K562 (cell line): Measurements from ENCODE around the gene PRDX3. TPM values are rescaled to one million over a fixed set of nuclear protein-coding genes. Genes with fewer than 3 reads are reported as not detected.

Experiments
- DPF2 ChIP-seq: fragments of 450-650 bp; IDR thresholded peaks from 2 replicates; pipeline ENCODE4 v1.6.1; 2016
- FOXJ3 ChIP-seq: sonication (generic); formaldehyde crosslinking; IDR thresholded peaks from 2 replicates; pipeline ENCODE4 v1.4.0; 2020; ENCODE audit warnings: mild to moderate bottlenecking, missing genetic modification reagents
- JUN ChIP-seq, 2 experiments: sonication (generic) in 1 of 2; formaldehyde crosslinking in 1 of 2; IDR thresholded peaks; 2 replicates each; pipeline versions ENCODE4 v1.6.1 to v1.8.0; 2012 to 2022; ENCODE audit warnings: borderline replicate concordance in 2 of 2, mild to moderate bottlenecking in 2 of 2, improper control_type of control experiment in 1 of 2, low read depth in 1 of 2, low read length in 1 of 2, missing genetic modification reagents in 1 of 2
- KLF13 ChIP-seq: fragments of 450-650 bp; IDR thresholded peaks from 2 replicates; pipeline ENCODE4 v1.6.1; 2016; ENCODE audit warnings: missing genetic modification characterization, low read depth, mild to moderate bottlenecking, missing compliant biosample characterization, moderate library complexity, borderline replicate concordance
- MCM5 ChIP-seq: fragments of 450-650 bp; IDR thresholded peaks from 2 replicates; pipeline ENCODE4 v1.6.1; 2016; ENCODE audit warnings: low read depth
- MED1 ChIP-seq: sonication (generic); formaldehyde crosslinking; IDR thresholded peaks from 2 replicates; pipeline ENCODE4 v1.8.1; 2023; ENCODE audit warnings: missing genetic modification reagents, borderline replicate concordance
- NR3C1 ChIP-seq: sonication (generic); formaldehyde crosslinking; IDR thresholded peaks from 2 replicates; pipeline ENCODE4 v1.8.1; 2022; ENCODE audit warnings: missing genetic modification reagents
- PCBP2 ChIP-seq: fragments of 200-400 bp; formaldehyde crosslinking; IDR thresholded peaks from 2 replicates; pipeline ENCODE4 v1.6.1; 2018; ENCODE audit warnings: low read length, low read depth, mild to moderate bottlenecking, moderate library complexity; ENCODE audit not compliant: poor library complexity, severe bottlenecking
- RBFOX2 ChIP-seq: fragments of 200-400 bp; formaldehyde crosslinking; IDR thresholded peaks from 2 replicates; pipeline ENCODE4 v1.6.1; 2017; ENCODE audit warnings: low read depth, mild to moderate bottlenecking, low read length, moderate library complexity
- STAT5A ChIP-seq: IDR thresholded peaks from 2 replicates; pipeline ENCODE4 v1.6.1; 2012; ENCODE audit warnings: low read length, inconsistent platforms, borderline replicate concordance
- TAF9B ChIP-seq: fragments of 450-650 bp; IDR thresholded peaks from 2 replicates; pipeline ENCODE4 v1.6.1; 2018; ENCODE audit warnings: mild to moderate bottlenecking; ENCODE audit not compliant: partially characterized antibody
- polyA plus RNA-seq, 8 experiments: library from polyadenylated mRNA; depleted of rRNA in 4 of 8; stranded (reverse) in 5 of 8; unstranded in 3 of 8; fragments of >200 nt; fragmentation: Nextera tagmentation in 2 of 8; fragmentation: Illumina TruSeq in 1 of 8; extraction: Ambion mirVana in 2 of 8; extraction: Trizol in 1 of 8; gene quantifications; 2 replicates each; pipeline versions ENCODE4 v1.2.1 to v1.2.3, GENCODE V29; 2011 to 2014; ENCODE audit warnings: inconsistent platforms in 1 of 8, missing spikeins in 1 of 8
- total RNA-seq, 7 experiments: library from RNA; depleted of rRNA in 6 of 7; stranded (reverse); fragments of >200 nt in 6 of 7; fragmentation: Illumina TruSeq in 2 of 7; extraction: Trizol in 2 of 7; gene quantifications; 2 replicates each; pipeline versions ENCODE4 v1.2.1 to v1.2.3, GENCODE V29; 2011 to 2021; ENCODE audit warnings: low replicate concordance in 1 of 7
- TF ChIP-seq, protein P1 (sequence below): fragments of 450-650 bp; IDR thresholded peaks from 2 replicates; pipeline ENCODE4 v1.6.1; 2016; ENCODE audit warnings: low read depth
- TF ChIP-seq, protein P2 (sequence below): fragments of 450-650 bp; formaldehyde crosslinking; IDR thresholded peaks from 2 replicates; pipeline ENCODE4 v1.4.0; 2020; ENCODE audit warnings: mild to moderate bottlenecking
- TF ChIP-seq, protein P3 (sequence below): fragments of 450-650 bp; formaldehyde crosslinking; IDR thresholded peaks from 2 replicates; pipeline ENCODE4 v1.4.0; 2022; ENCODE audit warnings: missing genetic modification characterization
- TF ChIP-seq, protein P4 (sequence below): fragments of 250-450 bp; sonication (Bioruptor Pico); IDR thresholded peaks from 2 replicates; pipeline ENCODE4 v1.8.0; 2022; ENCODE audit warnings: inconsistent platforms, mild to moderate bottlenecking, moderate library complexity, borderline replicate concordance

Gene PRDX3
- total and polyA plus RNA-seq, 9 of the 15 experiments (the other 6 are each of a cell fraction or from before 2014, with no cell fraction given): 122 to 994 (median 173) TPM

DNA sequence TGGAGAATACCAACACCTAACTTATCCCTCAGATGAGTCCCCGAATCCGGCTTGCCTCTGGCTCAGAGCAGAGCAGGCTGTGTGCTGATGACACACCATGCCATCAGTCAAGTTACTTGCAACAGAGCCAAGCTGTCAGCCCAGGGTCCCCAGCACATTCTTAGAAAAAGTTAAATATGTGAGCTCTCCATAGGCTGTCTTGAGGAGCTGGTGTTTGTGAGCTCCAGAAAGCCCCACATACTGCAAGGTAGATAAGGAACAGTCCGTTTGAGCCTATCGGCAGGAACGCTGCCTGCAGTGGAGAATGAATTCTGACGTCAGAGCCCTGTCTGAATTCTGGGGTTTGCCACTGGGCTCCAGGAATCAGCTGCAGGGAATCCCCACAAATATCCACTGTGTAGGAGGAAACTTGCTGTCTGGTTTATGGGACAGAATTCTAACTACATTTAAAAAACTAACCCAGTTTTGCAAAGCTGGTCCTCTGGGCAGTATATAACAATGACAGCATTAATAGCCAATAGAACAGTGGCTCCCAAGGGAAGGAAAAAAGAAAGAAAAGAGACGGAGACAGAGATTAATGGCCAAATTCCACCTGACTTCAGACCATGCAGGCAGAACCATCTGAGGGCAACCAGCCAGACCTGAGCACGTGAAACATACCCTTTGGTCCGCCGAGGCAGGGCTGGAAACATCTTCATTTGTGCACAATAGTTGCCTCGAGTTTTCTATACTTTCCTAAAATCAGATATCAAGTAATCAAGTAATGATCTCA lies 16.7 kb downstream of the PRDX3 start (continued):
- TF ChIP-seq, protein P1, sequence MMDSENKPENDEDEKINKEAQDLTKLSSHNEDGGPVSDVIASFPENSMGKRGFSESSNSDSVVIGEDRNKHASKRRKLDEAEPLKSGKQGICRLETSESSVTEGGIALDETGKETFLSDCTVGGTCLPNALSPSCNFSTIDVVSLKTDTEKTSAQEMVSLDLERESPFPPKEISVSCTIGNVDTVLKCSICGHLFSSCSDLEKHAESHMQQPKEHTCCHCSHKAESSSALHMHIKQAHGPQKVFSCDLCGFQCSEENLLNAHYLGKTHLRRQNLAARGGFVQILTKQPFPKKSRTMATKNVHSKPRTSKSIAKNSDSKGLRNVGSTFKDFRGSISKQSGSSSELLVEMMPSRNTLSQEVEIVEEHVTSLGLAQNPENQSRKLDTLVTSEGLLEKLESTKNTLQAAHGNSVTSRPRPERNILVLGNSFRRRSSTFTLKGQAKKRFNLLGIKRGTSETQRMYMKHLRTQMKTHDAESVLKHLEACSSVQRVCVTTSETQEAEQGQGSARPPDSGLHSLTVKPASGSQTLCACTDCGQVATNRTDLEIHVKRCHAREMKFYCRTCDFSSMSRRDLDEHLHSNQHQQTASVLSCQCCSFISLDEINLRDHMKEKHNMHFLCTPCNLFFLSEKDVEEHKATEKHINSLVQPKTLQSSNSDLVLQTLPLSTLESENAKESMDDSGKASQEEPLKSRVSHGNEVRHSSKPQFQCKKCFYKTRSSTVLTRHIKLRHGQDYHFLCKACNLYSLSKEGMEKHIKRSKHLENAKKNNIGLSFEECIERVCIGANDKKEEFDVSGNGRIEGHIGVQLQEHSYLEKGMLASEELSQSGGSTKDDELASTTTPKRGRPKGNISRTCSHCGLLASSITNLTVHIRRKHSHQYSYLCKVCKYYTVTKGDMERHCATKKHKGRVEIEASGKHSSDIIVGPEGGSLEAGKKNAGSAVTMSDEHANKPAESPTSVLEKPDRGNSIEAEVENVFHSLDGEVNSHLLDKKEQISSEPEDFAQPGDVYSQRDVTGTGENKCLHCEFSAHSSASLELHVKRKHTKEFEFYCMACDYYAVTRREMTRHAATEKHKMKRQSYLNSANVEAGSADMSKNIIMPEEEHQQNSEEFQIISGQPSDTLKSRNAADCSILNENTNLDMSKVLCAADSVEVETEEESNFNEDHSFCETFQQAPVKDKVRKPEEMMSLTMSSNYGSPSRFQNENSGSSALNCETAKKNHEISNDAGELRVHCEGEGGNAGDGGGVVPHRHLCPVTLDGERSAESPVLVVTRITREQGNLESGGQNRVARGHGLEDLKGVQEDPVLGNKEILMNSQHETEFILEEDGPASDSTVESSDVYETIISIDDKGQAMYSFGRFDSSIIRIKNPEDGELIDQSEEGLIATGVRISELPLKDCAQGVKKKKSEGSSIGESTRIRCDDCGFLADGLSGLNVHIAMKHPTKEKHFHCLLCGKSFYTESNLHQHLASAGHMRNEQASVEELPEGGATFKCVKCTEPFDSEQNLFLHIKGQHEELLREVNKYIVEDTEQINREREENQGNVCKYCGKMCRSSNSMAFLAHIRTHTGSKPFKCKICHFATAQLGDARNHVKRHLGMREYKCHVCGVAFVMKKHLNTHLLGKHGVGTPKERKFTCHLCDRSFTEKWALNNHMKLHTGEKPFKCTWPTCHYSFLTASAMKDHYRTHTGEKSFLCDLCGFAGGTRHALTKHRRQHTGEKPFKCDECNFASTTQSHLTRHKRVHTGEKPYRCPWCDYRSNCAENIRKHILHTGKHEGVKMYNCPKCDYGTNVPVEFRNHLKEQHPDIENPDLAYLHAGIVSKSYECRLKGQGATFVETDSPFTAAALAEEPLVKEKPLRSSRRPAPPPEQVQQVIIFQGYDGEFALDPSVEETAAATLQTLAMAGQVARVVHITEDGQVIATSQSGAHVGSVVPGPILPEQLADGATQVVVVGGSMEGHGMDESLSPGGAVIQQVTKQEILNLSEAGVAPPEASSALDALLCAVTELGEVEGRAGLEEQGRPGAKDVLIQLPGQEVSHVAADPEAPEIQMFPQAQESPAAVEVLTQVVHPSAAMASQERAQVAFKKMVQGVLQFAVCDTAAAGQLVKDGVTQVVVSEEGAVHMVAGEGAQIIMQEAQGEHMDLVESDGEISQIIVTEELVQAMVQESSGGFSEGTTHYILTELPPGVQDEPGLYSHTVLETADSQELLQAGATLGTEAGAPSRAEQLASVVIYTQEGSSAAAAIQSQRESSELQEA: no peak
- TF ChIP-seq, protein P2, sequence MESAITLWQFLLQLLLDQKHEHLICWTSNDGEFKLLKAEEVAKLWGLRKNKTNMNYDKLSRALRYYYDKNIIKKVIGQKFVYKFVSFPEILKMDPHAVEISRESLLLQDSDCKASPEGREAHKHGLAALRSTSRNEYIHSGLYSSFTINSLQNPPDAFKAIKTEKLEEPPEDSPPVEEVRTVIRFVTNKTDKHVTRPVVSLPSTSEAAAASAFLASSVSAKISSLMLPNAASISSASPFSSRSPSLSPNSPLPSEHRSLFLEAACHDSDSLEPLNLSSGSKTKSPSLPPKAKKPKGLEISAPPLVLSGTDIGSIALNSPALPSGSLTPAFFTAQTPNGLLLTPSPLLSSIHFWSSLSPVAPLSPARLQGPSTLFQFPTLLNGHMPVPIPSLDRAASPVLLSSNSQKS (CRISPR knock-in tag): no peak
- TF ChIP-seq, protein P3, sequence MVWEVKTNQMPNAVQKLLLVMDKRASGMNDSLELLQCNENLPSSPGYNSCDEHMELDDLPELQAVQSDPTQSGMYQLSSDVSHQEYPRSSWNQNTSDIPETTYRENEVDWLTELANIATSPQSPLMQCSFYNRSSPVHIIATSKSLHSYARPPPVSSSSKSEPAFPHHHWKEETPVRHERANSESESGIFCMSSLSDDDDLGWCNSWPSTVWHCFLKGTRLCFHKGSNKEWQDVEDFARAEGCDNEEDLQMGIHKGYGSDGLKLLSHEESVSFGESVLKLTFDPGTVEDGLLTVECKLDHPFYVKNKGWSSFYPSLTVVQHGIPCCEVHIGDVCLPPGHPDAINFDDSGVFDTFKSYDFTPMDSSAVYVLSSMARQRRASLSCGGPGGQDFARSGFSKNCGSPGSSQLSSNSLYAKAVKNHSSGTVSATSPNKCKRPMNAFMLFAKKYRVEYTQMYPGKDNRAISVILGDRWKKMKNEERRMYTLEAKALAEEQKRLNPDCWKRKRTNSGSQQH (CRISPR knock-in tag): no peak
- TF ChIP-seq MED1 (CRISPR knock-in tag): no peak
- TF ChIP-seq TAF9B: peak; percentile 51
- TF ChIP-seq JUN (IDR thresholded peaks at IDR 0.05; ENCODE audit: borderline replicate concordance, low read depth, low read length): 0 out of 2 replicates have a peak, but pooled peaks have one; percentile 44
- 0 out of 2 replicates have a peak, but pooled peaks have one; percentile 46 for TF ChIP-seq JUN (CRISPR knock-in tag; IDR thresholded peaks at IDR 0.05; ENCODE audit: borderline replicate concordance)
- no peak for TF ChIP-seq KLF13 (tag)
- peak; percentile 61 for TF ChIP-seq STAT5A
- TF ChIP-seq, protein P4, sequence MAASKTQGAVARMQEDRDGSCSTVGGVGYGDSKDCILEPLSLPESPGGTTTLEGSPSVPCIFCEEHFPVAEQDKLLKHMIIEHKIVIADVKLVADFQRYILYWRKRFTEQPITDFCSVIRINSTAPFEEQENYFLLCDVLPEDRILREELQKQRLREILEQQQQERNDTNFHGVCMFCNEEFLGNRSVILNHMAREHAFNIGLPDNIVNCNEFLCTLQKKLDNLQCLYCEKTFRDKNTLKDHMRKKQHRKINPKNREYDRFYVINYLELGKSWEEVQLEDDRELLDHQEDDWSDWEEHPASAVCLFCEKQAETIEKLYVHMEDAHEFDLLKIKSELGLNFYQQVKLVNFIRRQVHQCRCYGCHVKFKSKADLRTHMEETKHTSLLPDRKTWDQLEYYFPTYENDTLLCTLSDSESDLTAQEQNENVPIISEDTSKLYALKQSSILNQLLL (CRISPR knock-in tag): no peak
- no peak for TF ChIP-seq NR3C1
- TF ChIP-seq DPF2: peak; percentile 70
- no peak for TF ChIP-seq MCM5
- peak; percentile 51; the same call in 1 of the 2 replicates for TF ChIP-seq RBFOX2
- no peak for TF ChIP-seq FOXJ3 (CRISPR knock-in tag)
- TF ChIP-seq PCBP2: no peak
